Common myeloid progenitor, CD34-positive (primary cell): ENCODE data around the gene SNCAIP.

Source experiments
- CTCF ChIA-PET: fragments of 350-600 bp; sonication (Branson Sonifier 250); formaldehyde crosslinking; loops from one replicate; lab custom pipeline; 2021; ENCODE audit warnings: antibody characterized with exemption; lab: Charles Lee
- POLR2A ChIA-PET: fragments of 350-600 bp; sonication (Branson Sonifier 250); formaldehyde crosslinking; loops from one replicate; lab custom pipeline; 2021; ENCODE audit warnings: antibody characterized with exemption; lab: Charles Lee
- DNase-seq, 3 donors: peaks; one replicate each; pipeline versions ENCODE4 v3.0.0 to v3.0.0-alpha.2; 2013
- H3K27ac ChIP-seq, 2 experiments: 1 replicate in 1 of 2; 2 replicates in 1 of 2; pipeline ENCODE4 v1.7.0; 2013; ENCODE audit warnings: inconsistent platforms in 2 of 2, low read length in 2 of 2, mild to moderate bottlenecking in 2 of 2, low read depth in 1 of 2, moderate library complexity in 1 of 2; ENCODE audit not compliant: severe bottlenecking in 2 of 2, insufficient read depth in 1 of 2, poor library complexity in 1 of 2
- H3K27me3 ChIP-seq, 5 experiments: replicated peaks in 2 of 5; 1 replicate in 3 of 5; 2 replicates in 2 of 5; pipeline versions ENCODE4 v1.6.1 to v1.7.0; 2013; ENCODE audit warnings: low read length in 4 of 5, mild to moderate bottlenecking in 2 of 5, moderate library complexity in 2 of 5, inconsistent platforms in 1 of 5; ENCODE audit not compliant: insufficient read depth in 5 of 5, control insufficient read depth in 4 of 5
- H3K36me3 ChIP-seq, 4 experiments: 1 replicate in 2 of 4; 2 replicates in 2 of 4; pipeline versions ENCODE4 v1.6.1 to v1.7.0; 2013; ENCODE audit warnings: low read length in 3 of 4, control low read depth in 1 of 4, mild to moderate bottlenecking in 1 of 4; ENCODE audit not compliant: control insufficient read depth in 4 of 4, insufficient read depth in 4 of 4
- H3K4me1 ChIP-seq, 4 experiments: 1 replicate in 3 of 4; 2 replicates in 1 of 4; pipeline versions ENCODE4 v1.6.1 to v1.7.1; 2013; ENCODE audit warnings: low read length in 3 of 4, mild to moderate bottlenecking in 3 of 4, control low read depth in 1 of 4, inconsistent platforms in 1 of 4, moderate library complexity in 1 of 4; ENCODE audit not compliant: control insufficient read depth in 4 of 4, insufficient read depth in 4 of 4; ENCODE audit errors: control extremely low read depth in 1 of 4
- H3K4me3 ChIP-seq, 7 experiments: 1 replicate in 4 of 7; 2 replicates in 3 of 7; pipeline versions ENCODE4 v1.5.1 to v1.7.0; 2013; ENCODE audit warnings: mild to moderate bottlenecking in 7 of 7, low read length in 6 of 7, moderate library complexity in 6 of 7, inconsistent platforms in 2 of 7, low read depth in 2 of 7, control low read depth in 1 of 7; ENCODE audit not compliant: insufficient read depth in 4 of 7, control insufficient read depth in 1 of 7; ENCODE audit errors: extremely low read depth in 1 of 7
- H3K9me3 ChIP-seq, 5 experiments: 1 replicate in 4 of 5; 2 replicates in 1 of 5; pipeline versions ENCODE4 v1.6.1 to v1.7.1; 2013; ENCODE audit warnings: low read length in 4 of 5, mild to moderate bottlenecking in 2 of 5, inconsistent platforms in 1 of 5, low read depth in 1 of 5, moderate library complexity in 1 of 5; ENCODE audit not compliant: control insufficient read depth in 4 of 5, insufficient read depth in 2 of 5; ENCODE audit errors: control extremely low read depth in 1 of 5
- WGBS: methylation state at CpG from one replicate; pipeline ENCODE4 v1.1.5; 2013; ENCODE audit not compliant: insufficient coverage; 5-methylcytosine and 5-hydroxymethylcytosine counted together

SNCAIP gene

GRCh38 chr5:122462486-122462885 lies 150.4 kb downstream of the SNCAIP start:
- no peaks in the 10 kb centered on the region for H3K36me3 ChIP-seq
- DNase-seq, result no peak
- ChIA-PET CTCF (no interaction called here), POLR2A (no interaction called here)
- H3K4me3 ChIP-seq, result no peak overlapping the region
- H3K9me3 ChIP-seq, result no peaks in the 10 kb centered on the region
- H3K27ac ChIP-seq, result no peak overlapping the region
- H3K27me3 ChIP-seq, result no peaks in the 10 kb centered on the region
- H3K4me1 ChIP-seq, result no peaks in the 10 kb centered on the region

GRCh38 chr5:122463221-122463620 lies 151.2 kb downstream of the SNCAIP start:
- Histone ChIP-seq H3K36me3 (no peaks in the 10 kb centered on the region), H3K27ac (no peak overlapping the region), H3K9me3 (peaks cover 0 to under 1% (median 0%) of the 10 kb centered on the region in 5 experiments), H3K27me3 (no peaks in the 10 kb centered on the region), H3K4me1 (no peaks in the 10 kb centered on the region), H3K4me3 (no peak overlapping the region)
- ChIA-PET CTCF (no interaction called here), POLR2A (no interaction called here)
- no peak for DNase-seq
- 100% methylated on average over 1 of the region's 1 CpG for WGBS

DNA sequence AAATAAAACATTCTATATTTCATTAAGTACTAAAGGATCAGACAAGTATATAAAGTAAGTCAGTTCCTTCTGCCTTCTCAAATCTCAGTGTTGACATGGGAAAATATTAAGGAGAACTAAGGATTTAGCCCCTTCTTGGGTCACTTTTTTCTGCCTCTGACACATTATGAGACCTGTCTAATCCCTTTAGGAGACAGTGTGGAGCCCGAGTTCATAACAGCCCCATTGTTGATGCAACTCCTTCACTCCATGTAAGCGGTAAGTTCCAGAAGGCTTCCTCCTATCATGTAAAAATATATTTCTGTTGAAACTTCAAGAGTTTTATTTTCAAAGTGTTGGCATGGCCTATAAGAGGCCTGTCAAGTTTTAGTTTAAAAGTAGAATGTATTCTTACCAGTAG lies 152.2 kb downstream of the SNCAIP start:
- H3K4me1 ChIP-seq, result no peaks in the 10 kb centered on the region
- ChIA-PET POLR2A (no interaction called here), CTCF (no interaction called here)
- peaks cover 0 to 1% (median 0%) of the 10 kb centered on the region in 5 experiments for H3K9me3 ChIP-seq
- H3K27me3 ChIP-seq, result no peaks in the 10 kb centered on the region
- no peak overlapping the region for H3K4me3 ChIP-seq
- no peak overlapping the region for H3K27ac ChIP-seq
- DNase-seq, result no peak
- no peaks in the 10 kb centered on the region for H3K36me3 ChIP-seq
- 100% methylated on average over 1 of the region's 2 CpGs for WGBS

GRCh38 chr5:122465031-122465577 lies 153.1 kb downstream of the SNCAIP start:
- WGBS, result 96% methylated on average over 4 of the region's 7 CpGs
- no peak overlapping the region for H3K27ac ChIP-seq
- CTCF ChIA-PET, result no interaction called here
- H3K4me1 ChIP-seq, result no peaks in the 10 kb centered on the region
- no peaks in the 10 kb centered on the region for H3K36me3 ChIP-seq
- no peak overlapping the region for H3K4me3 ChIP-seq
- no peak for DNase-seq
- POLR2A ChIA-PET, result no interaction called here
- no peaks in the 10 kb centered on the region for H3K27me3 ChIP-seq
- H3K9me3 ChIP-seq, result peaks cover 0 to 1% (median 0%) of the 10 kb centered on the region in 5 experiments

DNA sequence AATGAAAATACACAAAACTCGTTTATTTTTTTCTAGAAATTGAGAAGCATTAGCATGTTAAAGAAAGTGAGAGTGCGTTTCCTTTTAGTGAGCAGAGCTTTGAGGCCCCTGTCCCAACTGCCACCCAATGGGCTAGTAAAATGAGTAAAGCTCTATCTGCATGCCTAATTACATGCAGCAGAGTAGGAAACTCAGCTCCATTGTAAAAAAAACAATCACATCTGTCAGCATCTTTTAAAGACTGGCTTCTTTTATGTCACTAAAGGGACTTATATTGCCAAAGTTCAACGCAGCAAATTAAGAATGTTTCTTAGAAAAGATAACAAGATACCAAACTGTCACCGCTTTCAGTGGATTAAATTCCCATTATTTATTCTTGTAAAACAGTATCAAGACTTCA lies 154.0 kb downstream of the SNCAIP start:
- no peak overlapping the region for H3K27ac ChIP-seq
- H3K4me3 ChIP-seq, result no peak overlapping the region
- DNase-seq, result no peak

DNA sequence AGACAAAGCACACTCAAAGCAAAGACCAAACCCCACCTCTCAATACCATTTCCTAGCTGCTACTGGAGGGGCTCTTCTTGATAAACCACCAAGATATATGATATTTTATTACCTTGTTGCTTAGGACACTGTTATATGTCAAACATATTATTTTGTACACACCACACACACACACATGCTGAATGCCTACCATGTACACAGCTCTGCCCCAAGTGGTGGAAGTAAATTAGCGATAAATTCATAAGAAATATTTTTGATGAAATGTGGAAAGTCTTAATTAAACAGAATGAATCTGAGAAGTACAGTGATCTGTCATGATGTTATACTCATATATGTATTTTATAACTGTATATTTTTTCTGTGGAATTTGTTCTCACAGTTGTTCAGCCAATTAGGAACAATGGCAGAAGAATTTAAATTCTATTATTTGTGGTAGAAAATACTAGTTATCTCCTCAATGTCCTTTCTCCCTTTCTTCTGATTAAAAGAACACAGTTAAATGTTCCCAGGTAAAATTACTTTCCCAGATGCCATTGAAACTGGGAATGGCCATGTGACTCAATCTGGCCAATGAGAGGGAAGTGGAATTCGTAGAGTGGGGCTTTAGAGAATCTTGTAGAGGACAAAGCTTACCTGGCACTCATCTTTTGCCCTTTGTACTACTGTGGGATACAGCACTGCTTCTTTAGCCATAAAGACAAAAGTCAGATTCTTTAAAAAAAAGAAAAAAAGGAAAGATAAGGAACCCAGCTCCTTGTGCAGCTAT lies 156.5 kb downstream of the SNCAIP start:
- Histone ChIP-seq H3K9me3 (peaks cover 0 to 1% (median 0%) of the 10 kb centered on the region in 5 experiments), H3K36me3 (no peaks in the 10 kb centered on the region), H3K27ac (no peak overlapping the region), H3K27me3 (no peaks in the 10 kb centered on the region), H3K4me1 (no peaks in the 10 kb centered on the region), H3K4me3 (no peak overlapping the region)
- ChIA-PET POLR2A (no interaction called here), CTCF (no interaction called here)
- WGBS, result no CpG with 5 or more reads among the region's 2 CpGs
- DNase-seq, result no peak

More for the DNA sequence above, 154.0 kb downstream of the SNCAIP start:
- Histone ChIP-seq H3K27me3 (no peaks in the 10 kb centered on the region), H3K4me1 (no peaks in the 10 kb centered on the region), H3K9me3 (peaks cover 0 to 1% (median 0%) of the 10 kb centered on the region in 5 experiments), H3K36me3 (no peaks in the 10 kb centered on the region)
- CTCF ChIA-PET, result no interaction called here
- POLR2A ChIA-PET, result no interaction called here
- 83% methylated on average over 1 of the region's 4 CpGs for WGBS

DNA sequence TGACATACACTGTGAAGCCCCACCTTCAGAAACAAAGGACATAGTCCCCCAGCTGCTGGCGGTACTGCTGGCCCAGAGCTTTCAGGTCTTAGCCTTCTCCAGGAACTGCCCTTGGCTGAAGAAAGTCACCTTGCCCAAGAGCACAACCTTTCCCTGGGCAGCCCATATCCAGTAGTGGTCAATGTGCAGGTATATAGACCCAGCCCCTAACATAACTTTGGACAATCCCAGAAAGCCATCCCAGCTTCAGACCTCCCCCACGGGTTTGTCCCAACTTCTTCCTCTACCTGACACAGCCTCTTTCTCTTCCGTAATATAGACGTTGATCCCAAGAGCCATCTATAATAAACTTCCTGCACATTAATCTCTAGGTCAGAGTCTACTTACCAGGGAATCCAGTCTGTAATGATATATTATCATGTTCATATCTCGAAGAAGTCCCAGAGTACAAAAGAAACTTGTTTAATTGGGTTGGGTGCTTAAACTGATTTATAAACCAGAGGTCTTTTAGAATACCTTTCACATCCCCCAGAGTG lies 157.4 kb downstream of the SNCAIP start:
- Histone ChIP-seq H3K27ac (no peak overlapping the region), H3K27me3 (no peaks in the 10 kb centered on the region), H3K4me1 (no peaks in the 10 kb centered on the region), H3K9me3 (peaks cover 0 to 1% (median 0%) of the 10 kb centered on the region in 5 experiments), H3K36me3 (no peaks in the 10 kb centered on the region), H3K4me3 (no peak overlapping the region)
- DNase-seq, result no peak
- ChIA-PET CTCF (no interaction called here), POLR2A (no interaction called here)
- 100% methylated on average over 1 of the region's 5 CpGs for WGBS
